CD1c-positive myeloid dendritic cell (primary cell): ENCODE results near the gene HTT.

Experiments used
- DNase-seq: peaks from one replicate; pipeline ENCODE4 v3.0.0-alpha.2; 2016; ENCODE audit errors: extremely low spot score

HTT gene

GRCh38 chr4:3290476-3290875, 216.0 kb downstream of the HTT start:
- DNase-seq: no peak

GRCh38 chr4:3290889-3291321, 216.4 kb downstream of the HTT start:
- DNase-seq: no peak

GRCh38 chr4:3291411-3291968, 217.0 kb downstream of the HTT start:
- DNase-seq: no peak

- peak; percentile 68 for DNase-seq
These were observed 217.6 kb downstream of the HTT start for GRCh38 chr4:3291969-3292570.

- peak; percentile 91 for DNase-seq
These were observed 218.3 kb downstream of the HTT start, which contains the start of gene RGS12 for GRCh38 chr4:3292571-3293400. Gene RGS12 (plus strand): TSS chr4:3293021. CDS start chr4:3316171, 23,150 bp downstream.
